Cortex of kidney (tissue), 1 donor: ENCODE results near the gene ELK4.

ENCODE experiments used
- DNase-seq: peaks from one replicate; lab custom pipeline; 2025; lab: John Stamatoyannopoulos, UW

The ELK4 gene

DNA sequence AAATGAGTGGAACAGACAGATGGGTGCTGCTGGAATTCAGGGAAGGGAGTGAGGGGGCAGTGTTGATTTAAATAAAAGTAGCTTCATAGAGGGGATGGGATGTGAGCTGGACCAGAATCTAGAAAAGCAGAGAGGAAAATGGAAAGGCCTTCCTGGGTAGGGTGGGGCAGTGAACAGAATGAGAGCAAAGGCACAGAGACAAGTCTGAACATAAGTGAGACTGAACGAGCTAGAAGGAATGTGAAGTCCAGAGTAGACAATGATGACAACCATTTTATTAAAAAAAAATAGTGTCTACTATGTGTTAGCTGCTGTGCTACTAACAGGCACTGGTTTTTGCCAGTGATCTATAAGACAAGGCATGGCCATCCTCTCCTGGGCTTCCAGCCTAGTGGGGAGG, 36.0 kb downstream of the ELK4 start:
- no peak for DNase-seq

DNA sequence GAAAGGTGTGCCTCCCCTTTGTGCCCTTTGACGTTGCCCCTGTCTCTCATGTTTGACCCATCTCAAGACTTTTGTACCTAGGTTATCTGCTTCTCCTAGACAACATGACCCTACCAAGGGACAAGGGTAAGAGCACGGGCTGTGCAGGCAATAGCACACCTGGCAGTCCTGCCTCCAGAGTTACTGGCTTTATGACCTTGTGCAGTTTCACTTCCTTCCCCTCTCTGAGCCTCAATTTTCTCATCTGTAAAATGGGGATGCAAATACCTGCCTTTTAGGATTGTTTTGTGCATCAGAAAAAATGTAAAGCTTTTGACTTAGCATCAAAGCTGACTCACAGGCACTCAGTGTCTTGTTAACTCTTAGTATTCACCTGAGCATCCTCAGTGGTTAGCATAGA, 36.4 kb downstream of the ELK4 start:
- DNase-seq = no peak

DNA sequence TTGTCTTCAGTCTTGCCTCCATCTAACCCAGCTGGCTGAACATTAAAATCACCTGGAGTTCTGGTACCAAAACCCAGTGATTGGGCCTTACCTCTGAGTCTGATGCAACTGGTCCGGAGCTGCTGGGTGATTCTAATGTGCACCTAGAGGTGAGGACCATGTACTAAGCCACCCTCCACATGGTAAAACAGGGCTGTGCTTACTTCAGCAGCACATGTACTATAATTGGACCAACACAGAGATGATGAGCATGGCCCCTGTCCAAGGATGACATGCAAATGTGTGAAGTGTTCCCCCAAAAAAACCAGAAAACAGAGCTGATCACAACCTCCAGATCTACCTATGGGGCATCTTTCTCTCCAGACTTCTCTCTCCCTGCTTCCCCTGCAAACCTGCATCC, 37.0 kb downstream of the ELK4 start:
- DNase-seq = no peak

DNA sequence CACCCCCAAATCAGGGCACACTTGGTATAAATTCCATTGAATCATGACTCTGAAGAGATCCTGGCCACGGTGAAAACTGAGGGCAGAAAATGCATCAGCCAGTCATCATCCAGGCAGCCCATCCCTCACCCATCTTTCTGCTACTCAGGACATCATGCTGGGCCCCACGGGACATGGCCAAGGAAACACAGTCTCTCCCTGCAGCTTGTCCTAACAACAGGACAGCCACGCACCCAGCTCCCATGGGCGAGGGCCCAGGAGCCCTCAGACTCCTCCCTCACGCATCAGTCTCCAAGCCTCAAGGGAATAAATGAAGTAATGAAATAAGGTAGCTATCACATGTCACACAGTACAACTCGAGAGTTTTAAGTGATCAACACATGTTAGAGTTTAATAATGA, 37.8 kb downstream of the ELK4 start:
- DNase-seq = no peak

DNA sequence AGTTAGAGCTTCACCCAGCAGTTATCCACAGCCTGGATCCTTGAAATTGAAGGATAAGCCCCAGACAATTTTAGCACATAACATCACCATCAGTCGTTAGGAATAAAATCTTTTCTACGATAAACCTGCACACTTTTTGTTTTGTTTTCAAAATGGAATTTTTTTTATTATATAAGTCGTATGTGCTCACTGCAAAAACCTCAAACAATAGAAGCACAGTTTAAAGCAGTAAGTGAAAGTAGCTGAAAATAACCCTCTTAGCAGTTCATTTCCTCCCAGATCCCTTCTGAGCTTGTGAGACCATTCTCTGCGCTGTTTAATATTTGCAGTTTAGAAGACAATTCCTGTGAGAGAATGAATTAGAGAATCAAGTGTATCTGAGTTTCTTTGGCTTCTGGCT, 38.3 kb downstream of the ELK4 start:
- DNase-seq = no peak

DNA sequence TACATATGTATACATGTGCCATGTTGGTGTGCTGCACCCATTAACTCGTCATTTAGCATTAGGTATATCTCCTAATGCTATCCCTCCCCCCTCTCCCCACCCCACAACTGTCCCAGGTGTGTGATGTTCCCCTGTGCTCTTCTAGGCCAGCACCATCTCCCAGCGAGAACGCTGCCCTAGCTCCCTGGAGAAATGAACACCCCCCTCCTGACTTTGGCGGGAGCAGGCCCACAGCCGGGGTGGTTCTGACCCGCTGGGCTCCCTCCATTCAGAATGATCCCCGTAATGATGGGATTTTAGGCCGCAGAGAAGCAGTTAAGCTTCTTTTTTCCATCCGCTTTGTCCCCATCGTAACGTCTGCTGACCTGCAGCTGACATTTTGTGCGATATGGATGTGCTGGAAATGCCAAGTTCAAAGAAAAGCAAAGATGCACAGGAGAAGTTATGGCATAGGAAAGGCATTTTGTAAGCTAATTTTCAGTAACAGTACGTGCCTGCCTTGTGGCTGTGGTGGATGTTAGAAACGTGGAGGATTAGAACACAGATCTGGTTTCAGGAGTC, 39.3 kb downstream of the ELK4 start:
- no peak for DNase-seq

DNA sequence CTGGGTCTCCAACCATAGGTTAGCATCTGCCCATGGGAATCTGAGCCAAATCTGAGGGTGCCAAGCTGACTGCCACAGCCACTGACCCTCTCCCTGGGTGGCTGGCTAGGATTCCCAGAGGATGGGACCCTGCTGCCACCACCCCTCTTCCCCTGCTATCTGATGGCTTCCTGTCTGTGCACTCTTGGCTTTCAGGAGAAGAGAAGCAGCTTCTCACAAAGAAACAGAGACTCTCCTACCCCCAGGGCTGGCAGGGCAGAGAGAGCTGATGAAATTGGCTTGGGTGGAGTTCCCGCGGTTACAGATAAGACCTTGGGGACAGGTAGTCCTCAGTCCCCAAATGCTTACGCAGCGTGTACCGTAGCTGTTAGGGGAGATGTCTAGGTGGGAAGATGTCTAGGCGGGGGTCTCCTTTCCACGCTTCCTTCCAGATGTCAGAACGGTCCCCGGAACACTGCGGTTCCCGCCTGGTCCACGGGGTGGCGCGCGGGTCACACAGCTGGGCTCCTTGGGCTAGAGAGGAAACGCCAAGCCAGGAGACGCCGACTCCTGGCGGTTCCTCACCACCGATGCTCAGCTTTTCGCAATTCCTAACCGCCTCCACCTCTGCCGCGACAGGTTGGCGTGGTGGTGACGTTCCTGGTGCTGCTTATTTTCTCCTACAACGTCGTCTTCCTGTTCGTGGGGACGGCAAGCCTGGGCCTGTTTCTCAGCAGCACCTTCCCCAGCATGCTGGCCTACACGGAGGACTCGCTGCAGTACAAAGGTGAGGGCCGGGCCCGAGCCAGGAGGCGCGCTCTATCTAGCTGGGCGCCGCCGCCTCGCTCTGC, 40.1 kb downstream of the ELK4 start:
- no peak for DNase-seq

DNA sequence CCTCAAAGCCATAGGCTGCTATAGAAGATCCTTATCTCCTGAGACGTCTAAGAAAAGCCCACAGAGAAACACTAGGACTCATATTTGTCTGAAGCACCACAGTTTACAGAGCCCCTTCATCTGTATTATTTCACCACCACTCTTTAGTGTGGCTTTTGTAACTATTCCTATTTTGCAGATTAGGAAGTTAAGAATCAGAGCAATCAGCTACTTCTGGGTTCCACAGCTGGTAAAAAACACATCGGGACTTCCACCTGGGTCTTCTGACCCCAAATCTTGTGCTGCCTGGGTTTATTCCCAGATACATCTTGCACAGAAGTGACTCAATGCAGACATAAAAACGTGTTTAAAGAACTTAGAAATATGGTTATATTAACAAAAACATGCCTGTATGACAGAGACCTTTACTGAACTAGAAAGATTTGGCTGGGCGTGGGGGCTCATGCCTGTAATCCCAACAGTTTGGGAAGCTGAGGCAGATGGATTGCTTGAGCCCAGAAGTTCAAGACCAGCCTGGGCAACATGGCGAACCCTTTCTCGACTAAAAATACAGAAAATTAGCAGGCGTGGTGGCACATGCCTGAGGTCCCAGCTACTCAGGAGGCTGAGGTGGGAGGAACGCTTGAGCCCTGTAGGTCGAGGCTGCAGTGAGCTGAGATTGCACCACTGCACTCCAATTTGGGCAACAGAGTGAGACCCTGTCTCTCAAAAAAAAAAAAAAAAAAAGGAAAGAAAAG, 40.9 kb downstream of the ELK4 start:
- no peak for DNase-seq

DNA sequence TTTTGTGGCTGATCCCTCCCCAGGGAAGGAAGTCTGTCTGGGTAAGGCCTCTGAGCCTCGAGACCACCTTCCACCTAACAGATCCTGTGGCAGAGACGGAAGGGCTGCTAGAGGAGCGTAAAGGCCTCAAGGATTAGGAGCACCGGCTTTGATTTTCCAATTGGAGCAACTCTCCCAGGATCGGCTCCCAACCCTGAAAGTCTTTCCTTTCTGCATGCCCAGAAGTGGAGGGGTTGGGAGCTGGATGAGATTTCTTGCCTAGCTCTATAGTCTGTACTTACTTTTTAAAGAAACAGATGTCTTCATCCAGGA, 41.4 kb downstream of the ELK4 start:
- DNase-seq = no peak

DNA sequence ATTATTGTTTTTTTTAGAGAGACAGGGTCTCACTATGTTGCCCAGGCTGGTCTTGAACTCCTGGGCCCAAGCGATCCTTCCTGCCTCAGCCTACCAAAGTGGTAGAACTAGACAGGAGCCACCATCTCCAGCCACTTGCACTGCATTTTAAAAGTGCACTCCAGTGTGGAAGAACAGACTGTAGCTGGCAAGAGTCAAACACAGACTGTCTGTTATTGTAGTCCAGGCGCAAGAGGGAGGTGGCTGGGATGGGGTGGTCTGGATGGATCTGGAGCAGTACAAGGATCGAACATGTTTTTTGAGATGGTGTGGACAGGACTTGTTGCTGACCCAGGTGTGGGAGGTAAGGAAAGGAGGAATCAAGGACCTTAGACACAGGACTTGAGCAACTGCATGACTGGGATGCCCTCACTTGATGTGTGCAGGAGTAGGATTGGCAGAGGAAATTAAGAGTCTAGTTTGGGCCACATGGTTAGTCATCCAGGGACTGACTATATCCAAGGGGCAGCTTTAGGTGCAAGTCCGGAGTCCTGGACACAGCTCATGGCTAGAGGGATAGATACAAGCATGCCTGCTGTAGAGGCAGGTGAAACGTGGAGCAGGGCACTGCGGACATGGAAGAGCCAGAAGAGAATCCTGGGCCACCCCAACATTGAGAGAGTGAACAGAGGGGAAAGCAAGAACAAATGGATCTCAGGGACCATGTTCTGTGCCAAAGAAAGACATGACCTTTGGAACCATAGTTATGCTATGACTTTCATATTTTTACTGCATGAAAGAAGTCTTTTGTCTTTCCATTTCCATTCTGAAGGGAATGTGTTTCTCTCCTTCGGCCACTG, 42.0 kb downstream of the ELK4 start:
- no peak for DNase-seq

DNA sequence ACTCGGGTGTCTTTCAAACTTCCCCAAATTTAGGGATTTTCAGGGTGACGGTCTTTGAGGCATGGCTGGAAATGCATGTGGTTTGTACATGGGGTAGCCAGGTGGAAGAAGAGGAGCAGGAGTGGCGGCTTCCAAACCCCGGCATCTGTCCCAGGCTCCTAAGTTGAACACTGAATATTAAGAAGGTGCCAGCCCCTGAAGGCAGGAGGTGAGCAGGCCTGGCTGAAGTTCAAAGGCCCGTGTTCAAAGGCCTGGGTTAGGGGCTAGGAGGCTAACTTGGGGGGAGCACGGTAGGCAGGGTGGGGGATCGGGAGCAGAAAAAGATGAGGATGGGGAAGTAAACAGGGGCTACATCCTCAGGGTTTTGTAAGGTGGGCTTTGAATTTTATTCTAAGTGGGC, 42.8 kb downstream of the ELK4 start:
- no peak for DNase-seq

DNA sequence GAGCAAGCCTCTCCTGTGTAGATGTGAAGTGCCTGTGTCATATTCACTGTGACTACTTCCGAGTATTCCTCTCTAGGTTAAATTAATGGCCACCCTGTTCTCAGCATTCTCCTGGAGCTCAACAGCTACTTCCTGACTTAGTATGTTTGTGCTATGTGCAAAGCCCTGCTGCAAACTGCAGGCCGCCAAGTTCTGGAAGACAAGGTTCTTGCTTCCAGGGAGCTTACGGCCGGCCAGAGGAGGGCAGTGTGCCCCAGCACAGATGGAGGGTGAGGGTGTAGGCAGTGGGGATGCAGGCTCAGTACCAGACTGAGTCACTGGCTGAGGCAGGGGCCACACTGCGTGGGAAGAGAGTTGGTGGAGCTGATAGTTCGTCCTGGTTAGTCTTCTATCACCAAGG, 43.2 kb downstream of the ELK4 start:
- no peak for DNase-seq

DNA sequence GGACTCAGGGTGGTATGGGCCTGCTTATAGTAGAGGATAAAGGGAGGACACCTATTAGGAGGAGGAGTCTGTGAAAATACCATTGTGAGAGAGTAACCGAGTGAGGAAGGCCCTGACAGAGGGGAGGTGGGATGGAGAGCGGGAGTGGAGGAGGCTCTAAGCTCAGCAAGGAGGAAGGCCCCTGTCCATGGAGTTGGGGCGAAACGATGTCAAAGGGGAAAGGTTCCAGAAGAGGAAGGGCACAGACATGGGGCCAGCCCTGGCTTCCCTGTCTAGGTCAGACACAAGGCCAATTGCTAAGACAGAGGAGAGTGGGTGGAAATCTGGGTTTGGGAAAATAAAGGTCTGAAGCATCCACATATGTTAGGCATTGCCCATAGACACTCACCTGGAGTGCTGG, 44.2 kb downstream of the ELK4 start:
- DNase-seq = no peak

DNA sequence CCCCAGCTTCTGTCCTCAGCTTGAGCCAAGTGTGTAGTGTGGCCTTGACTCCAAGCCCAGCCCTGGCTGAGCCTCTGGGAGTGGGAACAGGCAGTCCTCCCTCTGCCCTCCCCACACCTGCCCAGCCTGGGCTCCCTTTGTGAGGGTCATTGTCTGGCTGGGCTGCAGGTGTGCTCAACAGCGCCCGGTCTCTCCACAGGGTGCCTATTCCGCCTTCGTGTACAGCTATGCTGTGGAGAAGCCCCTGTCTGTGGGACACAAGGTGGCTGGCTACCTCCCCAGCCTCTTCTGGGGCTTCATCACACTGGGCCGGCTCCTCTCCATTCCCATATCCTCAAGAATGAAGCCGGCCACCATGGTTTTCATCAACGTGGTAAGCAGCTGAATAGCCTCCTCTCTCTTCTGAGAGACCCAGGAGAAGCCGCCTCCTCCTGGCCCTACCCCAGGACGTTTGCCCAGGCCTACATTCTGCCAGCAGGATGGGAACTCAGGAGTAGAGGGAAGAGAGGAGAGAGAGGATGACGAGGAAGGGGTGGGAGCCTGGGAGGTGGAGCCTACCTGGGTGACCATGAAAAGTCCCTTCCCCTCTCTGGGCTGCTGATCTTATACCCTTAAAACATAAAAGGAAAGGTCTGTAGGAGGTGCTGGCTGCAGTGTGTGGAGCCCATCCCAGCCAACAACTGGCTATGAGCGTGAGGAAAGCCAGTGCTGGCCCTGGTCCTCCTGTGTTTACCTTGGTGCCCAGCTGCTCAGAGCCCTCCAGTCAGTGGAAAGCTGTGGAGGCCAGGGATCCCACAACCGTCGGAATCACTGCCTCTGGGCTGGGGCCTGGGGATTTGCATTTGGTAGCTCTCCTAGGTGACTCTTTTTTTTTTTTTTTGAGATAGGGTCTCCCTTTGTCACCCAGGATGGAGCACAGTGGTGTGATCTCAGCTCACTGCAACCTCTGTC, 45.7 kb downstream of the ELK4 start:
- no peak for DNase-seq

DNA sequence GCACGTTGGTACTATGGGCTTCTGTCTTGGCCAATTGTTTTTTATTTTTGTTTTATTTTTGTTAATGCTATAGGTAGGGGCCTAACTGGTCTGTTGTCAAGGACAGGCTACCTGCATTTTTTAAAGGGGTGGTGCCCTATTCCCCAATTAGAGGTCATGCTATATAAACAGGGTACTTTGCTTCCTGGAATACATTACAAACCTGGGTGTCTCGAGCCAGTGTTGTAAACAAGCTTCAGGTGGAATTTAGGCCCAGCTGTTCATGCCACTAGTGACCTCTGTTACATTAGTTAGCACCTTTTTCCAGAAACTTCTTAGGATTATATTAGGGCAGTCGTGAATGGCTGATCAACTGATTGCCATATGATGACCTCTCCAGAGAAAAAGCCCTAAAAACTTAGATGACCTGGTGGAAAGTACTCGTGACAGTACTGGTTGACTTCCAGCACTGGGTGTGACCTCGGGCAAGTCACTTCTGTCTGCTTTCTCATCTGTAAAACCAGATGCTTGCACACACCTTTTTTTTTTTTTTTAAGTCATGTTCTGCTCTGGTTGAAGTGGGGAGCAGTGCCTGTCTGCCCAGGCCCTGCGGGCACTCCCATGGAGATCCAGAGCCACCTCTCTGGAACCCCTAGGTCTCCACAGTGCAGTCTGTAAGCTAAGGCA, 46.5 kb downstream of the ELK4 start:
- no peak for DNase-seq

DNA sequence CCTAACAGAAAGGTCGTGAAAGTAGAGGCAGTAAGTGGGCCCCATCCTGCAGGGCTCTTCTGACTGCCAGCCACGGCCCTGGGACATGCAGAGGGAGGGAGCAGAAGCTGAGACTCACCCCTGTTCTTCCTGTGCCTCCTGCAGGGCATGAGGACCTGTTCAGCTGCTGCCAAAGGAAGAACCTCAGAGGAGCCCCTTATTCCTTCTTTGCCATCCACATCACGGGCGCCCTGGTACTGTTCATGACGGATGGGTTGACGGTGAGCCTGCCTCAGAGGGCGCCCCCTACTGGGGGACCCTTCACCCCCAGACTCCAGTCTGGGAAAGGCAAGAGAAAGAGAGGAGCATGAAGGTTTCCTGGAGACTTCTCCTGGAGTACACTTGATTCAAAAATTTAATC, 47.1 kb downstream of the ELK4 start:
- no peak for DNase-seq

DNA sequence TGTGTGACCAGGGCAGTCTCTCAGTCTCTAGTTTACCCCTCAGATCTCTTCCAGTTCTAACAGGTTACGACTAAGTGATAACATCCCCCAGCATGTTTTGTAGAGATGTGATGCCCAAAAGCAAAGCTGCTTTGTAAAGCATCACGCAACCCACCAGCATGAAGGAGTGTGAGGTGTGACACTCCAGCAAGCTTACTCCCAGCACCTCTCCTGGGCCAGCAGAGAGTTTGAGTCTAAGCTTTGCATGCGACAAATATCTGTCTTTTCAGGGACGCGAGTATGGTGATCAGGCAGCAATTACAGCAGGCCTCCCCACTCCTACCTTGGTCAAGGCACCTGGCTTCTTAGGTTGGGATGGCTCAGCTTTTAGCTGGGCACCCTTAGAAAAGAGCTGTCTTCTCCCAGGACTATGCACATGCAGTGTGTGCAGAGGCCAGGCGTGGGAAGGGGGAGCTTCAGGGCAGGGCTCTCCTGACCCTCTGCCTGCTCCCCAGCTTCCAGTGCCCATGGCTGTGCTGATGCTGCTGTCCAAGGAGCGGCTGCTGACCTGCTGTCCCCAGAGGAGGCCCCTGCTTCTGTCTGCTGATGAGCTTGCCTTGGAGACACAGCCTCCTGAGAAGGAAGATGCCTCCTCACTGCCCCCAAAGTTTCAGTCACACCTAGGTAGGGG, 48.2 kb downstream of the ELK4 start:
- DNase-seq = no peak

DNA sequence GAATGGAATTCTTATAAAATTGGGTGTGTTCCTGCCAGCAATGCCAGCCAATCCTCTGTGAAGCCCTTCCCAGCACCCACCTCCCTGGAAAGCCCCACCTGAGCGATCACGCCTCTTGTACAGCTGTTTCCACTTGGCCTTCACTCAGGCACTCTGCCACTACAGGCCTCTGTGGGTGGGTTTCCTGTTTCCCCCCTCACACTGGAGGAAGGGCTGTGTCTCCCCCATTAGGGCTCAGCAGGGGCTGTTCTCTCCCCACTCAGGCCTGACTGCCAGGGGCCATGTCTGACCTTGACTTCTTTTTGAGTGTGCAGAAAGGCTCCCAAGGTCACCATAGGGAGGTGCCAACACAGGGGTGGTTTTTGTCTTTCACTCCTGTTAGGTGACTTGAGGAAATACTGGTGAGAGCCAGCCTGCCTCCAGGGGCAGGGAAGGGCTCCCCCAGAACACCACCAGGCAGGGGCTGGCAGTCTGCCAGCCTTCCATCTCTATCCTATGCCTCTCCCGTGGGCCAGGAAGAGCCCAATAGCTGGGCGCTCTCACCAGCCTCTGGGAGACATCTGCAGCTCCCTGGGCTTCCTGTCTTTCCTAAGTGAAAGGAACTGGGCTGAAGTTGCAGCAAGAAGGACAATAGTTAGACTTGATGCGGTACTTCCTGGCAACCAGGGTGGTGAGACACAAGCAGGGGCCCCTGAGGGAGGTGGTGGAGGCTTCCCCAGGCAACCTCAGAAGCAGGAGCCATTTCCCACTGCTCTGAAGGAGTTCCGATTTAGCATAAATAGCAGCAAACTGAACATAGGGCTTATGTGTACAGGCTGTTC, 49.1 kb downstream of the ELK4 start:
- DNase-seq = no peak

DNA sequence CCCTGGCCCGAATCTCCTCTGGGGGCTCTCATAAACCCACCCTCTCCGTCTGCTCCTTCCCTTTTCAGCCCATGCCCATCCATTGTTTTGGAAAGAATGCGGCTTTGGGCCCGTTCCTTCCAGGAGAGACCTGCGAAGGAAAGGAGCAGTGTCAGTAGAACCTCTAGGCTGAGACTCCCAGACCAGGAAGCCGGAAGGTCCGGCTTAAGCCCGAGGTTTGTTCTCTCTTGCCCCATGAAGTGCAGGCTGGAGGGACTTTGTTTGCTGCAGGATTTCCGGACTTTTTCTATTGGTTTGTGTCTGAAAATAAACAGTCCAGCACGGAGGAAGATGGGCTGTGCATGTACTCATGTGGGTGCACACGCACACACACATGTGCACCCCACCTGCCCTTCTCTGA, 49.8 kb downstream of the ELK4 start:
- no peak for DNase-seq
